GM18909 (cell line): ENCODE data around the gene TSPAN32.

Source experiments
- ATAC-seq: cut with Tn5 transposase; IDR thresholded peaks from one replicate; pipeline ENCODE4 v1.9.1; 2021; ENCODE audit warnings: mild to moderate bottlenecking; ENCODE audit not compliant: unreplicated experiment, poor library complexity

Gene TSPAN32

DNA sequence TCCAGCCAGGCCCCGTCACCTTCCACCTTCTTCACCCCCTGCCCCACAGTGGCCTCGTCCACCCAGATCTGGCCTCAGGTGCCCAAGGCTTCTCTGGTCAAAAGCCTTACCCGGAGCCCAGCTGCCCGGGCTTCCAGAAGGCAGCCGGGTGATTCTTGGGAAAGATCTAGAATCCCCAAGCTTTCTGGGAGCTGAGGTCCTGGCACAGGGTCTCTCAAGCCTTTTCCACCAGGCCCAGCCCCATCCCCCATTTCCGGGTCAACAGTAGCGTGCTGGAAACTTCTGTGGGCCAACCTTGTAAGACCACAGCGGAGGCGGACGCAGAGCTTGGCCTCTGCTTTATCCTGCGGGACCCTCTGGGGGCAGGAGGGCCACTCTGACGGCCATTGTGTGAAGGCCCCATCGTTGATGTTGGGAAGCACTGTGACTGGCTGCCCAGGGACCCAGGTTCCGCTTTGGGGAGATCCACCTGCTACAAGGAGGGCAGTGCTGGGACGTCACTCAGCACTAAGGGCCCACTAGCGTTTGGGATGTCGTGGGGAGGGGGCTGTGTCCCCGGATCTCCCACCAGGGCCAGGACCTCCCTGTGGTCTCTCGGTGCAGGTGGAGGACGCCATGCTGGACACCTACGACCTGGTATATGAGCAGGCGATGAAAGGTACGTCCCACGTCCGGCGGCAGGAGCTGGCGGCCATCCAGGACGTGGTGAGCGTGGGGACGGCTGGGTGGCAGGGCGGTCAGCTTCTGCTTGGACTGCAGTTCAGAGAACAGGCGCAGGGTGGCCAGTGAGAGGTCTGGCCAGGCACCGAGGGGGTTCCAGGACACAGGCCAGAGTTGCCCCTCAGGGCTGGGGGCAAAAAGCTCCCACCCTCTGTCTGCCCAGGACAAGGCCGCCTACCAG lies 11.5 kb downstream of the TSPAN32 start:
- ATAC-seq = no peak

DNA sequence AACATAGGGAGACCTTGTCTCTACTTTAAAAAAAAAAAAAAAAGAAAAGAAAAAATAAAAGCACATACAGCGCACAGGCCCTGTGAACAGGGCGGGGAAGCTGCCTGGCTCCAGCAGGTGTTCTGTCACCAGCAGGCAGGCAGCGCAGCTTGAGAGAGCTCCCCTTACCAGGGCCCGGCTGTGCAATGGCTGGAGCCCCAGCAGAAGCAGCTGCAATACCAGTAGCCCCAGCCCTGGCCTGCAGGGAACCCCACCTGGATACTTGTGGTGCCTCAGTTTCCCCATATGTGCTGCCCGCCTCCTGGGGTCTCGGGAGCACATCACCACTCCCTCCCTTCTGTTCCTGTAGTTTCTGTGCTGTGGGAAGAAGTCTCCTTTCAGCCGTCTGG lies 12.3 kb downstream of the TSPAN32 start:
- ATAC-seq = no peak

DNA sequence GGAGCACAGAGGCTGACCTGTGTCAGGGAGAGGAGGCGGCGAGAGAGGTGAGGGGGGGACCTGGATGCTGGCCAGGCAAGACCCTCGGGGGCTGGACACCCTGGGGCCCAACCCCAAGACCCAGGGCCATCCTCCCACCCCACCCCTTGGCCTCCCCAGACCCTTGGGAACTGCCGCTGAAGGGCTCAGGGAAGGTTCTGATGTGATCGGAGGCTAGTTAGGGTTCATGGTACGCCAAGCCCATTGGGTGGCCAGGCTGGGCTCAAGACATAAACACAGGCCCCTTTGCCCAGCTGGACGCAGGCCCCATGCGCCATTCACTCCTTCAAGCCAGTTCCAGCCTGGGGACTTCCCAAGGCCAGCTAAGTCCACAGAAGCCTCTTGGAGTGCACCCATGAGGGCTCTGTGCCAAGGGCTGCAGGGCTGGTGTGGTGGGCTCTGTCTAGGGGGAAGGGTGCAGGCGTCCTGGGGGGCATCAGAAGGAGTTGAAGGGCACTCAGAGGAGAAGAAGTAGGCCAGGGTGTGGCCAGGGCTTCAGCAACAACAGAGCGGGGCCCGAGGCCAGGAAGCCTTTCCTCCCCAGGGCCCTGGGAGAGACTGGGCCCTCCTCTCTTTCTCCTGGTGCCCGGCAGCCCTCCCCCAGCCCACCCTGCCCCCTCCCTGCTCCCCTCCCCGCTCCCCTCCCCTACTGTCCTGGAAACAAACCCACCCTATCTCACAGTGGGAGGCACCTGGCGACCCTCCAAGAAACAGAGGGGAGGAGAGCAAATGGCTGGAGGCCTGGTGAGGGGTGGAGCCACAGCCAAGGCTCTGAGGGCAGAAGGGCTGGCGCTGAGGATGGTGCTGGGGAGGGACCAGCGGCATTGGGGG lies 12.9 kb downstream of the TSPAN32 start:
- no peak for ATAC-seq

DNA sequence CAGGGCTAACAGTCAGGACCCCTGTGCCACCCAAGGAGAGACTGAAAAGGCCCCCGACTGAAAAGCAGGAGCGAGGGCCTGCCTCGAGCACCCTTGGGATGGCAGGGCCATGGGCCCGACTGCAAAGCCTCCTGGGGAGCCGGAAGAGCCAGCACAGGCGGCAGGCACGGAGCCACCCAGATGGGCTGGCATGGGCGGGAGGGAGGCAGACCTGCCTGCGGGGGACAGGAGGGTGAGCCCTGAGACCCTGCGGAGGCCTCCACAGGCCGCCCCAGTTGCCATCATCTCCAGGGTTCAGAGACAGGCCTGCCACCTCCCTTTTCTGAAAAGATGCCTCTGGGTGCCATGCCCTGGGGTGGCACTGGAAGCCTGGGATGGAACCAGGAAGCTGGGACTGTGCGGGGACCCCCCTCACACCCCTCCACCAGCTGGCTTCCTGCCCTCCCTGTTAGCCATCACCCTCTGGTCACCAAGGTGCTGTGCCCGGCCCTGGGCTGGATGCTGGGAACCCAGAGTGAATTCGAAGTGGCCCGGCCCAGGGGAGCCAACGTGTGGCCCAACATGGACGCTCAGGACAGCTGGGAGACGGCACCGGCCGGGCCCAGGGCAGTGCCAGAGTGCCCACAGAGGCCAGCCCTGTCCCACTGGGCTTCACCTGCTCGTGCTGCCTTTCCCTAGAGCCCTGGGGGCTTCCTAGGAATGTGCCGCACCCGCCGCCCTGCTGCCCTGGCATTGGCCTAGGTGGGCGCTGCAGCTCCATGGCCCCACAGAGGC lies 13.8 kb downstream of the TSPAN32 start:
- no peak for ATAC-seq

DNA sequence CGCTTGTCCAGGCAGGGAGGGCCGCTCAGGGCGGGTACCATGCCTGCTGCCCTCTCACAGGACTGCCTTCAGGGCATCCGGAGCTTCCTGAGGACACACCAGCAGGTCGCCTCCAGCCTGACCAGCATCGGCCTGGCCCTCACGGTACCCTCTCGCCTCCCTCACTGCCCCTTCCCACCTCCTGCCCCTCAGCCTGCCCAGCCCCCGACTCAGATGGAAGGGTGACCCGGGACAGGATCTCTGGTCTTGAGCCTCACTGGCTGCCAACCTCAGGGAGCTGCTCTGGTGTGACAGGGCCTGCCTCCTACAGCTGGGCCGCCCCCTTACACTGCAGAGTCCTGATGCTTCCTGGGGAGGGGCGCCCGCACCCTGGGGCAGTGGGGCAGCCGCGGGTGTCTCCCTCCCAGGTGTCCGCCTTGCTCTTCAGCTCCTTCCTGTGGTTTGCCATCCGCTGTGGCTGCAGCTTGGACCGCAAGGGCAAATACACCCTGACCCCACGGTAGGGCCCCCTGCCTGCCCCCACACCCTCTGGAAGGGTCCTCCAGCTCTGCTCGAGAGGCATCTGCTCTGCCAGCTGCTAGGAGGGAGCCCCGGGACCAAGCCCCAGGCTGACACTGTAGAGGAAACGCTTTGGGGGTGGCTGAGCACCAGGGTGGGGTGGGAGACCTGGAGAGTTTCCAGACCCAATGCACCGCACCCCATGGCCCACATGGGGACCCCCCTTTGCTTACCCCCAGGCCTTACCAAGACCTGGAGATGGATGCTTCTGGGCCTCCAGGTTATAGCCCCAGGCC lies 14.6 kb downstream of the TSPAN32 start:
- ATAC-seq = no peak

DNA sequence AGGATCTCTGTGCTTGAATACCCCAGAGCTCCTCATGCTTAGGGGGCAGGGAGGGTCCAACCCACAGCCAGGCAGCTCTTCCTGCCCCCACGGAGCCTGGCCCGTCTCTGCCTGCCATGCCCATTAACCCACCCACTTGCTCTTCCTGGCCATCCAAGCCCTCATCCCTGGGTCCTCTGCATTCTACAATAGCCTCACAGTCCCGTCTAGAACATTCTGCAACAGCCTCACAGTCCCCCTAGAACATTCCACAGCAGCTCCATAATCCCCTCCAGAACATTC lies 15.1 kb downstream of the TSPAN32 start:
- no peak for ATAC-seq

DNA sequence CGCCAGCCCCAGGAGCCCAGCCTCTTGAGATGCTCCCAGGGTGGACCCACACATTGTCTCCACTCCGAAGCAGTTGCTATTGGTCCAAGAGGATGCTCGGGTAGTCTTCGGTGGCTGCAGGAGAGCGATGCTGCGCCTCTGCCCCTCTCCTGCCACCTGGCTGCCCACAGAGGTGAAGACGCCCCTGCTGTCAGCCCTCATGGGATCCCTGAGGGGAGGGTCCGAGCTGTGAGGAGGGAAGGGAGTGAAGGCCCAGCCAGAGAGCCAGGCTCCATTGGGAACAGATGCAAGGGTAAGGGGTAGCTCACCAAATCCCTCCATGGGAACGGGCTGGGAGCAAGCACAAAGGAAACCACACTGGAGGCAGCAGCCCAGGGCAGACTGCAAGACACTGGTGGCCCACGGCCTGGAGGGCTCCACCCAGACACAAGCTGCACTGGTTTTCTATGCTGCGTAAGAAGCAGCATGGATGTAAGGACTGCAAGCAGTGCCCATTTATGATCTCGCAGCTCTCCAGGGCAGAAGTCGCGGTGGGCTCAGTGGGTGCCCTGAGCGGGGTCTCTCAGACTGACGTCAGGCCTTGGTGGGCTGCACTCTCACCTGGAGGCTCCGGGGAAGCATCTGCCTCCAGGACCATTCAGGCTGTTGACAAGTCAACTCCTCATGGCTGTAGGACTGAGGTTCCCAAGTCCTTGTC lies 15.7 kb downstream of the TSPAN32 start:
- ATAC-seq = no peak

DNA sequence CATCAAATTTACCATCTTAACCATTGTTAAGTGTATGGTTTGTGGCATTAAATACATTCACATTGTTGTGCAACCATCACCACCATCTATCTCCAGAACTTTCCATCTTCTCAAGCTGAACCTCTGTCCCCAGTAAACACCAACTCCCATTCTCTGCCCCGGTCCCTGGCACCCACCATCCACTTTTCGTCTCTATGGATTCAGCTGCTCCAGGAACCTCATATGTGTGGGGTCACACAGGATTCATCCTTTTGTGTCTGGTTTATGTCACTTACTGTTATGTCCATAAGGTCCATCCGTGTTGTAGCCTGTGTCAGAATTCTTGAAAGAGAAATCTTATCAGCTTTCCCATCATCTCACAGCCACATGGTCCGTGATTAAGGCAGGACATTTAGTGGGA lies 16.3 kb downstream of the TSPAN32 start:
- no peak for ATAC-seq

DNA sequence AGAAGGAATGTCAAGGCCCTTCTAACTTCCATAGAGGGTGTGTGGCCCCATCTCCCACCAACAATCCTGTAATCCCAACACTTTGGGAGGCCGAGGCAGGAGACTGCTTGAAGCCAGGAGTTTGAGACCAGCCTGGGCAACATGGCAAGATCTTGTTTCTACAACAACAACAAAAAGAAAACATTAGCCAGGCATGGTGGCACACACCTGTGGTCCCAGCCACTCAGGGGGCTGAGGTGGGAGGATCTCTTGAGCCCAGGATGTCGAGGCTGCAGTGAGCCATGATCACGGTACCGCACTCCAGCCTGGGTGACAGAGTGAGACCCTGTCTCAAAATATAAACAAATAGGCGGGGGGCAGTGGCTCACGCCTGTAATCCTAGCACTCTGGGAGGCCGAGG lies 16.9 kb downstream of the TSPAN32 start:
- no peak for ATAC-seq

DNA sequence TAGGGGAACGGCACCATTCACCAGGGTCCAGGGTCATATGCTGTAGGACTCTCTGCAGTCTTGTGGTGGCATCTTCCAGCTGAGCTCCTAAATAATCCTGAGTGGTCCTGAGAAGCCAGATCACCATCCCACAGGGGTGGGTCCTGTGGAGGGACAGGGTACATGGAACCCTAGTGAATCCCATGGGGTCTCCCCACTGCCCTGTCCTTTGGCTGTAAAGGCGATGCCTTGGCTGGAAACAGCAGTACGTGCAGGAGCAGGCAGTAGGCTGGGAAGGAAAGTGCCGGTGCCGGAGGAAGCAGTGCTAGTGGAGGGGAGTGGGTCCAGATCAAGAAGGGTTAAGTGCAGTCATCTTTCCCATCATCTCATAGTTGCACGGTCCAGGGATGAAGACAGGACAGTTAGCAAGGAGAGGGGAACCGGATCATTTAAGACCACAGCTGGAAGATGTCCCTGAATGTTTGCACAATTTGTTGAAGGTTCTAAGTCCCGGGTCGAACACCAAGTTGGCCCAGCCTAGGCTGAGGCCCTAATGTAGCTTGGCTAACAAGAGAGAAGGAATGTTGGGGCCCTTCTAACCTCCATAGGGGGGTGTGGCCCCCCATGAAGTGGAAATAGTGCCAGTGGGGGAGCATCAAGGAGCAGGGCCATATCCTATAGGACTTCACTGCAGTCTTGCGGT lies 18.1 kb downstream of the TSPAN32 start:
- no peak for ATAC-seq

DNA sequence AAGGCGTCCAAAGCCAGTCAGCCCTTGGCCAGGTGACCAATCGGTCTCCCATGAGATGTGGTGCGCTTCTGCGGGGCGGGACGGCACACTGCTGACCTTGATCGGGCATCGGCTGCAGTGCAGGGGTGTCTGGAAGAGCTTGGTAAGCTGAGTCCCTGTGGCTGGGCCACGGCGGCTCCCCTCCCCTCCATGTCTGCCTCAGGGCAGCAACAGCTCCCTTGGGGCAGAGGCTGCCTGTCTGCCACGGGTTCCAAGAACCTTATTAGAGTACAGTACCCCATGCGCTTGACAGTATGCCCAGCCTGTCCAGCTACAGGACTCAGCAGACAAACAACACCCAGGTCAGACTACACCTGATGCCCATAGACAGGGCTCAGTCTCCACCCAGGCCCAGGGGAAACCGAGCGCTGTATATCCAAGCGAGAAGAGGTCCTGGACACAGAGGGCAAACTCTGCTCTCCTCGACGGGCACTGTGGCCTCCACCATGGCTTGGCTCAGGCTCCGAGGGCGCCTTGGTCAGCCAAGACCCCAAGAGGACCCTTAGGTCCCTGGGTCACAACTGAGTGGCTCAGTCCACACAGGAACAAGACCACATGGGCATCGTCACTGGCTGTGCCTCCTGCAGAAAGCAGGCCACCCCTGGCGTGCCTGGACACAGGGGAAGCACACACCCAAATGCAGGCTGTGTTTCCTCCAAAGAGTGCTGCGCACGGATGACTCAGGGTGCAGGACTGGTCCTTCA lies 18.9 kb downstream of the TSPAN32 start:
- no peak for ATAC-seq

DNA sequence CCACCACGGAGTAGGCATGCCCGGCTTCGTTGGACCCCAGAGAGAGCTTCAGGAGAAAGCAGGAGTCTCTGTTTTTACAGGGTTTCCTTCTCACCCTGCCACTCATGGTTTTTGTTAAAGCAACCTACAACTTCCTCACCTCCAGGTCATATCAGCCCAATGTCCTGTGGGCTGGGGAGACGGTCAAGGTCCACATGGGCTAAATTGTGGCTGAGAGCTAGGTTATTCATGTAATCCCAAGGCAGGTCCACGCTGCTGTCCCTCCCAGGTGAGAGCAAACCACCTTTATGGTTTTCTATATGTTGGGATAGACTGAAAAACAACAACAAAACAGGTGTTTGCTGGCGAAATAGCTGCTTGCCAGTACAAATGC lies 19.5 kb downstream of the TSPAN32 start:
- no peak for ATAC-seq

DNA sequence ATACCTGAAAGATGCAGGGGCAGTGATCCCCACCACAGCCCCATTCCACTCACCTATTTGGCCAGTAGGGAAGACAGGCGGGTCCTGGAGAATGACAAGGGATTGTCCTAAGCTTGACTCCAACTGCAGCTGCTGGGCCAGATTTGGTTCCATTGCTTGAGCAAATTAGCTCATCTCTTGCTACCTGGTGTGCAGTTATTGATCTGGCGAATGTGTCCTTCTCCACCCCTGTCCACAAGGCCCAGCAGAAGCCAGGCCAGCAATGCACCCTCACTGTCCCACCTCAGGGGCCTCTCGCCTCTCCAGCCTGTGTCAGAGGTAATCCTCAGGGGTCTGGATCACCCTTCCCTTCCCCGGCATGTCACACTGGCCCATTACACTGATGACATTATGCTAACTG lies 23.3 kb downstream of the TSPAN32 start:
- ATAC-seq = no peak

DNA sequence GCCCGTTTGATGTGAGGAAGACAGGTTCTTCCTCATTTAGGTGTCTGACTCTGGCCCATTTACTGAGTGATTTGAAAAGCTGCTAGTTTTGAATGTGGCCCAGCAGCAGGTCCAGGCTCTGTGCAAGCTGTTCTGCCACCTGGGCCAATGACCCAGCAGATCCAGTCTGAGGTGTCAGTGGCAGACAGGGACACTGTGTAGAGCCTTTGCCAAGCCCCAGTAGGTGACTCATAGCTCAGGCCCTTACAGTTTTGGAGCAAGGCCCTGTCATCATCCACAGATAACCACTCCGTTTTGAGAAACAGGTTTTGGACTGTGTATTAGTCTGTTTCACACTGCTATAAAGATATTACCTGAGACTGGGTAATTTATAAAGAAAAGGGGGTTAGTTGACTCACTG lies 23.9 kb downstream of the TSPAN32 start:
- no peak for ATAC-seq

DNA sequence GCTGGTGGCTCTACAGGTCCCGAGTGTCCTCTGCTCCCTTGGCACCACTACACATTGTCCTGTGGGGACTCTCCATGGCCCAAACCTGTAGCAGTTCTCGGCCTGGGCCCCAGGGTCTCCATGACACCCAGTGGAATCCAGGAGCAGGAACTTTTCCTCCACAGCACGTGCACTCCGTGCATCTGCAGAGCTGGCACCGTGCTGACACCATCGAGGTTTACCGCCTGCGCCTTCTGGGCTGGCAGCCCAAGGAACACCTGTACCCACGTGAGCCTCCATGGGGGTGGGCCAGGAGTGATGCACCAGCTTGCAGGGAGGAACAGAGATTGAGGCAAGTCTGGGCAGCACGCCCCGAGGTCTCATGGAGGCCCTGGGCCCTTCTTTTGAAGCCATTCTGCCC lies 25.2 kb downstream of the TSPAN32 start:
- ATAC-seq = no peak

DNA sequence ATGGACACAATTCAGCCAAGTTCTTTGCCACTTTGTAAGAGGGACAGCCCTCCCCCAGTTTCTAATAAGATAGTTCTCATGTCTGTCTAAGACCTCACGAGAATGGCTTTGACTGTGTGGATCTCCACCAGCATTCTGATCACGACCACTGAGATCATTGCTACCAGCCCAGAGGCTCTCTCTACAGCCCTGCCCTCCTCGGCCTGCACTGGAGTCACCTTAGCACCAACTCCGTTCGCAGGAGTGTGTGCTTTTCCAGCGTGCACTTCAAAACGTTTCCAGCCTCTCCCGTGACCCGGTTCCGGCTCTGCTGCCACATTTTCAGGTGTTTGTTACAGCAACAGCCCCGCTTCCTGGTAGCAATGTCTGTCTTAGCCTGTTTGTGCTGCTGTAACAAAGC lies 26.2 kb downstream of the TSPAN32 start:
- ATAC-seq = no peak

DNA sequence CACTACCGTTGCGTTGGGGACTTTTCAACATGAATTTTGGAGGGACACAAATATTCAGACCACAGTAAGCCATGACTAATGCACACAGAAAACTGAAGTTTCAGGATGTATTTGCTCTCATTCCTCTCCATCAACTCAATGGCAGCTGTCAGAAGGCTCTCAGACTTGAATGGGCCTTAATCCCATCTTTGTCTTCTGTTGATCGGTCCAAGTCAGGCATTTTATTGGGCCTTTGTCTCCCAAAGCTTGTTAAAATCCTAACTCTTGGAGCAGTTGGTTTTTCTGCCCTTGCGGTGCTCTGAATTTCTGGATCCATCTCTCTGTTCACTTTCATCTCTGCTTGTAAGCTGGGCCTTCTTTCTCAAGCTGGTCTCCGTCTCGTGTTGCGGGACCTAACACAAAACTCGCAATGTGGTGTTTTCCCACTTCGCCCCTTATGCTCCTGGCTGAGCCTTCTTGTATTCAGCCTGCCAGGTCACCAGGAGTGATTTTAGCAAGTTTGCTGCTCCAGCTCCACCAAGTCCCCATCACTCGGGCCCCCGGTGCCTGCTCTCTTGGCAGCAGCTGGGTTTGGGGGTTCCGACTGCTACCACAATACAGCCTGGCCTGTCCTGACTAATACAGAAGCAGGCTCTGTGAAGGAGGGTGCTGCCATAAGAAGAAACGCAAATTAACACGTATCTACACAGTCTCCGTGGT lies 27.0 kb downstream of the TSPAN32 start:
- ATAC-seq = no peak

DNA sequence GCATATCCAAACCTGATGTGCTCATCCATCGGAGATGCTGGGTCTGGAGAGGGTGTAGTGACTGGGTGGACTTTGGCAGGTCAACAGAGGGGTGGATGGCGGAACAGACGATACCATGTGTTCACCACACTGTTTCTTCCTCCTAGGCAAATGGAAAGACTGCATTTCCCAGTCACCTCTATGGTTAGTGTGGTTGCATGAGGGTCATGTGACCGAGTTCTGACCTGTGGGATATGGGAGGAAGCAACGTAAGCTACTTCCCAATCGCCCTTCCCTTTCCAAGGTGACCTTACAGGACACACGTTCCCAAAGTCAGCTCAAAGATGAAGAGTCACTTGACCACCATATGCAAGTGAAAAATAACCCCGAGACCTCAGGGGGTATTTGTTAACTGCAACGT lies 27.7 kb downstream of the TSPAN32 start:
- no peak for ATAC-seq
